HG02938 (cell line): ENCODE measurements around the gene RAB6D.
"Not testable (repeated sequence)": the region's sequence is repeated elsewhere in the genome, so short reads cannot be mapped to it uniquely, and the experiment has no call there.

Source experiments
- ATAC-seq: cut with Tn5 transposase; IDR thresholded peaks from one replicate; pipeline ENCODE4 v1.9.1; 2021; ENCODE audit warnings: mild to moderate bottlenecking, moderate library complexity; ENCODE audit not compliant: unreplicated experiment

The RAB6D gene

GRCh38 chr2:131367352-131367751, 3.4 kb upstream of the RAB6D start:
- no peak for ATAC-seq

- no peak for ATAC-seq
Observed at GRCh38 chr2:131366643-131367042, 2.7 kb upstream of the RAB6D start.

GRCh38 chr2:131365452-131365851, 1.5 kb upstream of the RAB6D start:
- ATAC-seq = no peak

GRCh38 chr2:131363213-131363612, 755 bp downstream of the RAB6D start:
- not testable (repeated sequence) for ATAC-seq

GRCh38 chr2:131361773-131362172, 2.2 kb downstream of the RAB6D start:
- not testable (repeated sequence) for ATAC-seq

GRCh38 chr2:131353167-131353697, 10.7 kb downstream of the RAB6D start:
- not testable (repeated sequence) for ATAC-seq

GRCh38 chr2:131349021-131349420, 14.9 kb downstream of the RAB6D start:
- no peak for ATAC-seq

- ATAC-seq = not testable (repeated sequence)
Observed at GRCh38 chr2:131347035-131347434, 16.9 kb downstream of the RAB6D start.

- not testable (repeated sequence) for ATAC-seq
Observed at GRCh38 chr2:131339307-131339706, 24.7 kb downstream of the RAB6D start.

- ATAC-seq = not testable (repeated sequence)
Observed at GRCh38 chr2:131335319-131335718, 28.6 kb downstream of the RAB6D start.

- ATAC-seq = not testable (repeated sequence)
Observed at GRCh38 chr2:131332709-131333108, 31.3 kb downstream of the RAB6D start.

- not testable (repeated sequence) for ATAC-seq
Observed at GRCh38 chr2:131331000-131331399, 33.0 kb downstream of the RAB6D start.

GRCh38 chr2:131322209-131322608, 41.8 kb downstream of the RAB6D start:
- no peak for ATAC-seq

GRCh38 chr2:131321344-131321743, 42.6 kb downstream of the RAB6D start:
- not testable (repeated sequence) for ATAC-seq

GRCh38 chr2:131311001-131311400, 53.0 kb downstream of the RAB6D start:
- not testable (repeated sequence) for ATAC-seq
